GM21528 (cell line): ENCODE data around the gene SYT1.
"Not testable (repeated sequence)": the region's sequence is repeated elsewhere in the genome, so short reads cannot be mapped to it uniquely, and the experiment has no call there.

Experiments used
- ATAC-seq: cut with Tn5 transposase; IDR thresholded peaks from one replicate; pipeline ENCODE4 v1.9.1; 2021; ENCODE audit warnings: mild to moderate bottlenecking, moderate library complexity; ENCODE audit not compliant: unreplicated experiment, low FRiP score

The SYT1 gene

DNA sequence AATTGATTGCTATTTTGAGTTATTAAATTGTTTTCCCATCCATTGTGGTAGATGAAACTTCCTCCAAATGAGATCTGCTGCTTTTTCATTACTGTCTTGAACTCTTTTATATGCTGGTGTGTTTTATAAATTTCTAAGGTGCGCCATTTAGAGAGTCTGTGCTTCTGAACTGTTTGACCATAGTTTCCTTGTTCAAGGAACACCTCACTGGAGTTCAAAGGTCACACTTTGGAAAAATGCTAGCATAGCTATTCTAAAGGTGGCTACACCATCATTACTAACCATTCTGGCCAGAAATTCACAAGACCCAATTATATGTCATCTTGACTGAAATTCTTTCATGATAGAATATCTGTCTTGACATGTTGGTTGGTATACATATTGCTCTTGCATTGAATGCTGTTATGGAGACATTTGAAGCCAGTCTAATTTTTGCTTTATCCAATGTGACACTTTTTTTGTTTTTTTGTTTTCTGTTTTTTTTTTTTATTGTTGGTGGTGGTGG lies 556.7 kb downstream of the SYT1 start:
- ATAC-seq = no peak

DNA sequence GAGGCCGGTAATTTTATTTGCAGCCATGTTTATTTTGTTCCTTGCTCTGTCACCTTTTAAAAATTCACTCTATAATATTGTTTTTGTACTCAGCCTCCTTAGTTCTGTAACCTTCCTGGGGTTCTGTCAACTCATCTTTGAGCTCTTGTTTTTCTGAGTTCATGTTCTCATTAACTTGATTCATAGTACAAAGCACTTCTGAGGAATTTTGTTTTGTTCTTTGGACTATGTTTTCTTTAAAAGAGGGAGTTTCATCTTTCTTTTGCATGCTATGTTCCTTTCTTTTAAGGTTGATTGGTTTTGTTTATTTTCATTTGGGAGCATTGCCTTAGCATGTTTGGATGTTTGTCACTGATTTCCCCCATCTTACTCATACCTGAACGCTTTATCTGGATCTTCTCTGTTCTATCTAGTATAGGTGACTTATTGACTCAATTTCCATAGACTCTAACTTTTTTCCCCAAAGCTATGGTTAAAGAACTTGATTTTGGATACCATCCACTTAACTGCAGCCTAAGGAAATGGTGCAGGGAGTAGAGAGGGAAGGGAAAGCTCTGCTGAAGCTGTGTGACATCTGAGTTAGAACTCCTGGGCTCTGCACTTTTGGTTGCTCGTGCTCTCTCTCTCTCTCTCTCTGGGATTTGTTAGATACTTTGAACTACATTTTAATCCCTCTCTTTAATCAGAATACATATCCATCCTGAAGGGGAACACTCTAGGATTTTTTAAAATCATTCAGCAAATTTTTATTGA lies 557.7 kb downstream of the SYT1 start:
- ATAC-seq = no peak

DNA sequence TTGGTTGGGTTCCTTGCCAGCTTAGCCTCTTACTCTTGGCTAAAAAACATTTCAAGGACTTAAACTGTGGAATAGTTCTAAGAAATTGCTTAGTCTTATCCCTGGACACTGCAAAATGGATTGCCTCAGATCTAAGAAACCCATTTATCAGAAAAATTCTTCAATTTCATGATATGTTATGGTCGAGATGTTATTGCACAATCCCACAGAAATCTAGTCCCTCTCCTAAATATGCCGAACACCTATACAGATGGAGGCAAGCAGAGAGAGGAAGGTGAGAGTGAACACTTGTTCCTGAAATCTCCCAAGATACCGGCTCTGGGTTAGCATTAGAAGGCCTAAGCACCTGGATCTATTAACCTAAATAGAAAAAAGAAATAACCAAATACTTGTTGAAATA lies 559.0 kb downstream of the SYT1 start:
- no peak for ATAC-seq

DNA sequence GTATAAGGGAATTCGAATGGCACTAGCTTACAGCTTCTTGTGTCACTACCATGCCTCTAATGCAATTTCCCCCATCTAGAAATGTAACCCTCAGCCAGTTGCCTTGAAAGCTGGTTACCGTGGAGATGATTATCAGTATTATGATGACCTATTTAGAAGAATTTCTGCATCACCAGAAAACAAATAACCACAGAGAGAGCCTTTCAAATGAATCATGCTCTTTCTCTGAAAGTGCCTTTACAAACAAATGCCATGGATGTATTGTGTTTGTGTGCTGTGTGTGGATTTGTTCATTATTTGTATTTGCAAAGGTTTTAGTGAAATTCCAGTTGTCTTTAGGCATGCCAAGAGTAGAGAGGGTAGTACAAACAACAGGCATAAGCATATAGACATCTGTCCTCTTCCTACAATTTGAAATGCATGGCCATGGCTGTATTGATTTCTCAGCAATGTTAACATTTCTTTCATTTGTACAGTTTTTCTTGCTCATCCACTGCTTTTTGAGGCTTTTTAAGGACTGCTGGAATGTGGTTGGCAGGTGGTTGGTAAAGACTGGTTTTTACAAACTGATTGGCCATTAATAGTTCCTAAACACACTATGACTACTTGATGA lies 559.6 kb downstream of the SYT1 start:
- ATAC-seq = no peak

DNA sequence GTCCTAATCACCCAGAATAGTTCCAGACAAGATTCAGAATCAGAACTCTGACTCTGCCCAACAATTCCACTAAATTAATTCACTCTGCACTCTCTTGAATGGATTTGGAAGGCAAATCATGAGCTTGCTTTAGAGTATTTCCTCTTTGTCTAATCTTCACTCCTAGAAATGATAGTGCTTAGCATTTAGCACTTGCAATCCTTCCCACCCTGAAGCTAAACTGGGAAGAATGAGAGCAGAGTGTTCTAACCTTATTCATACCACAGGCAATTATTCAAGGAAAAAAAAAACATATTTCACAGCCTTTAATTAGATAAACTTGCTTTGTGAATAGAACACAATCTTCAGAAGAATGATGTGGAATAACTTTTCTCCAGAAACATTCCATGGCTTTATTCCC lies 561.5 kb downstream of the SYT1 start:
- ATAC-seq = no peak

DNA sequence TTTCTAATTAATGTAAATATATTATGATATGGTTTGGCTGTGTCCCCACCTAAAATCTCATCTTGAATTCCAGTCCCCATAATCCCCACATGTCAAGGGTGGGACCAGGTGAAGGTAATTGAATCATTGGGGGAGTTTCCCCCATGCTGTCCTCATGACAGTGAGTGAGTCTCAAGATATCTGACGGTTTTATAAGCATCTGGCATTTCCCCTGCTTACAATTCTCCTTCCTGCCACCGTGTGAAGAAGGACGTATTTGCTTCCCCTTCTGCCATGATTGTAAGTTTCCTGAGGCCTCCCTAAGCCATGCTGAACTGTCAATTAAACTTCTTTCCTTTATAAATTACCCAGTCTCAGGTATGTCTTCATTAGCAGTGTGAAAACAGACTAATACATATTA lies 562.2 kb downstream of the SYT1 start:
- ATAC-seq = not testable (repeated sequence)

DNA sequence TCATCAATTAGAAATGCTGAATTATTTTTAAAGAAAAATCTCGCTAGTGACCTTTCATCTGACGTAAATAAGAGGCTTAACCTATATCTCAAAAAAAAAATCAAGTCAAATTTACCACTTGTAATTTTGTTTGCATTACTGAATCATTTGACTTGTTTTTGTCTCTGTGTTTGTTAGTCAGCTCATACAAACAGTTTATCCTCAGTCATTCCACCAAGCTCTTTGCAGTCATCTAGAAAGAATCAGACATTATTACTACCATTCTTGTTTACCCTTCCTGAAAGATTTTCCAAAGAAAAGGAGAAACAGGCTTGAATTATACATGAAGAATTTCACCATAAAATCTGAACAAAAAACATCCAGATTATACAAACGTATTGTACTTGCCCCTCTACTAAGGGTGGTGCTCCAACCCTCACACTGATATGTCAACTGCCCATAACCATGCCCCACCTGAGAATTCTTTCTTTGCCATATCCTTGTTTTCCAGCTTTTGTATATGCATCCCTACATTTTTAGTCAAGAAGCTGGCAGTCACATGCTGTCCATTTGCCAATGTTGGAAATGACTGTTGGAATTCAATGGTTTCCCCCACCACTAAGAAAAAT lies 569.0 kb downstream of the SYT1 start:
- ATAC-seq = no peak

DNA sequence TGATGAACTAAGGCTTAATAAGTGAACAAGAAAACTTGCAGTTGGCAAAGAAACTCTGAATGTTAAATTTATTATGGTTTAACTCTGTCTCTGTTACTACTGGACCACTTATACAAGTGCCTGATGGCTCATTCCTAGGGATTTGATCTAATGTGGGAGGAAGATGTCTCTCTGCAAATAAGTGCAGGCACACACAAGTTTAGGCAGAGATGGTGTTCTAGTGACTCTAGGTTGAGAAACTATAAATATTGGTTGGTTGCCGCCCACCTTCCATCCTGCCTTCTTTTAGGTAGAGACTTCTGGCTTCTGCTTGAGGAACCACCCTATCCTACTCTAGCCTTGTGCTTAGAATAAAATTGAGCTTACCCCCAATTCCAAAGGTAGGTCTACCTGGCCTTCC lies 570.0 kb downstream of the SYT1 start:
- no peak for ATAC-seq

DNA sequence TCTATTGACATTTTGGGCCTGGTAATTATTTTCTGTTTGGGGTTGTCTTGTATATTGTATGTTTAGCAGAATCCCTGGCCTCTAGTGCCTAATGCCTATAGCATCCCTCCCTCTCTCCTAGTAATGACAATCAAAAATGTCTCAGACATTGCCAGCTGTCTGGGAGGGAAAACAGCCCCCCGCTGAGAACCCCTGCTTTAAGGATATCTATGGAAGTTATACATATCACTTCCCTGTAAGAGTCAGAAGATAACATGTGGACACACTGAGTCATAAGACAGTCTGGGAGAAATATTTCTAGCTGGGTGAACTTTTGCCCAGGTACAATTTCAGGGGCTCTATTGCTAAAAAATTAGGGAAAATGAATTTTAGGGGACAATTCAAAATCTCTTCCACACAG lies 571.2 kb downstream of the SYT1 start:
- ATAC-seq = no peak

DNA sequence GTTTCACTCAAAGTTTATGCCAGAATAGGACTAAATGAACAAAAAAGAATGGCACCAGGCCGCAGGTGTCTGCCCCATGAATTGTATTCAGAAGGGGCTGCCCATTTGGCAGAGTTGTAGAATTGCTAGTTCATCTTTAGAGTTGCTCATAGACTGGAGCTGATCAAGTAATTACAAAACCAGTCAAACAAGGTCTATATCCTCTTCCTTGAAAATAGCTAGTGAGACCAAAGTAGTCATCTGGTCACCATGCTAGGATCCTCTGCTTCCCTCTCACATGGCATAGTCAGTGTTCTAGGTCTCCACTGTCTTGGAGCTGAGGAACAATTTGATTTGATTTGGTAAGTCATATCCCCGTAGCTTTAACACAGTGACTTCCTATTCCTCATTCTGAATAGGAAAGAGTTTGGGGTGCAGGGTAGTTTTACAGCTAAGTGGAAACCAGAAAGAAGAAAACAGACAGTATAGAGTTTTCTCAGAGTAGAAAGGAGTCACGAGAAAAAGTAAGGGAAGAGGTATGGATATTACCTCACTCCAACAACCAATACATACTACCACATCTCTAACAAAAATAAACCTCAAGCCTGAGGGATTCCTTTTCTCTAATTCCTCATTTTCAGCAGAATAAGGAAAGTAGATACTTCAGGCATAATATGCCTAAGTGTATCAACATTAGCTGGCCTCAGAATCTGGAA lies 574.1 kb downstream of the SYT1 start:
- no peak for ATAC-seq

DNA sequence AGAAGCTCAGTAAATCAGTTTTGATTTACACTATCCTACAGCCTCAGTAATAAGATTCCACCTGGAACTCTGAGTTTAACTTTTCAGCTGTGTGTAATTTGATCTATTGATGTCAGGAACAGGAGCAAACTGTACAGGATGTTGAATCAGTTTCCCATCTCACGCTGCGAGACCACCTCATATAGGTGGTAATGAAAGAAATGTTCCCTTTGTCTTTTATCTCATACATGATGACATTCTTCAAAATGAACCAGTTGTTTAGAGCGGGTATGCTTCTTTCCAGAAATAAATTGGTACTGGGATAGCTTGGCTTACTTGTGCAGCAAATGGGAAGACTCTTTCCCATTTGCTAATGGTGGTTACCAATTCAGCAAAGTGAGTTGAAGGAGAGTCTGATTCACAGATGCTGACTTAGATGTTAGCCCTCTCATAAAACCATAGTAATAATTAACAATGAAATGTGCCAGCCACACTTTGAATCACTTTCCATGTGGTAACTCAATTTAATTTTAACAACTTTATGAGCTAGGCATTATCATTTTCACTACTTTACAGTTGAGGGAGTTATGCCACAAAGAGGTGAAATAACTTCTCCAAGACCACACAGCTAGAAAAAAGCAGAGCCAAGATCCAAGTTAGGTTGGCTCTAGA lies 574.7 kb downstream of the SYT1 start:
- ATAC-seq = no peak

DNA sequence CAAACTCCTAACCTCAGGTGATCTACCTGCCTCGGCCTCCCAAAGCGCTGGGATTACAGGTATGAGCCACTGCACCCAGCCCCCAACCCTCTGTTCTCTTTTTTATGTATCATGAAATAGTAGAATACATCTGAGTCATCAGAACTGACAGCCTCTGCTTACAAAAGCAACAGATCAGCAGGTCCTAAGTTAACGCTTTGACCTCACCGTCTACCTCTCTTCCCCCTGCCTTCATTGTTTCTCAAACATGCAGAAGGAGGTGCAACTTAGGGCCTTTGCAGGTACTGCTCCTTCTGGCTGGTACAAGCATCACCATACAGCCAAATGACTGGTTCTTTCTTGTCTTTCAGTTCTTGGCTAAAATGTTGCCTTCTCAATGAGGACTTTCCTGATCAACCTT lies 577.0 kb downstream of the SYT1 start:
- no peak for ATAC-seq

DNA sequence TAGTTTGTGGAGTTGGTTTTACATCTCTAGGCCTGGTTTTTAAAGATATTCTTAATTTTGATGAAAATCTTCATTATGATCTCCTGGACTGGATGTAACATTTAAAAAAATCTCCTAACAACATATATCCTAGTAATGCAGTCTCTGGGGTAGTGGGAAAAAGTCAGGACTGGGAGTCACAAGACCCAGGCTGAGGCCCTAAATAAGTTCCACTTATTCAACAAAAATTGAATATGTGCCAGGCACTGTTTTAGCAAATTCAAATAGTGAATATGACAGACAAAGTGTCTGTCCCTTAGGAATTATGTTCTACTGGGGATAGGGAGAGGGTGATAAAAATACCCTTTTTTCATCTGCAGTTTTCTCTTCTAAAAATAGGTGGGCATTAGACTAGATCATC lies 577.8 kb downstream of the SYT1 start:
- no peak for ATAC-seq

DNA sequence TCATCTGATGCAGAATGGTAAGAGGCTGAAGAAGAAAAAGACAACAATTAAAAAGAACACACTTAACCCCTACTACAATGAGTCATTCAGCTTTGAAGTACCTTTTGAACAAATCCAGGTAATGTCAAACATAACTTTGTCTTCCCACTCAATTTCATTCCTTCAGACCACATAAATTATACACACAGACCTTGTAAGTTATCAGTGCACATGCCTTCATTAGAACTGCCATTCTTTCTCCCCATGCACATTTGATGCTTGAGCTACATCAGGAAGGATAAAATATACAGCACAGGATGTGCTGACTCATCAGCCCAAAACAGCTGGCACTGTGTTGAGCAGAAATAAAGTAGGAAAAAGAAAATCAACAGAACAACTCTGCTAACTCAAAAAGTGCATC lies 579.5 kb downstream of the SYT1 start:
- no peak for ATAC-seq

DNA sequence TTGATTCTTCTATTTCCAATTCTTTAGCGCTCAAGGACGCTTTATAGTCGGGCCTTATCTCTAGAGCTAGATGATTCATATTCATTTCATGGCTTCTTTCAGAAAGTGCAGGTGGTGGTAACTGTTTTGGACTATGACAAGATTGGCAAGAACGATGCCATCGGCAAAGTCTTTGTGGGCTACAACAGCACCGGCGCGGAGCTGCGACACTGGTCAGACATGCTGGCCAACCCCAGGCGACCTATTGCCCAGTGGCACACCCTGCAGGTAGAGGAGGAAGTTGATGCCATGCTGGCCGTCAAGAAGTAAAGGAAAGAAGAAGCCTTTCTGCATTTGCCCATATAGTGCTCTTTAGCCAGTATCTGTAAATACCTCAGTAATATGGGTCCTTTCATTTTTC lies 584.2 kb downstream of the SYT1 start:
- ATAC-seq = no peak

DNA sequence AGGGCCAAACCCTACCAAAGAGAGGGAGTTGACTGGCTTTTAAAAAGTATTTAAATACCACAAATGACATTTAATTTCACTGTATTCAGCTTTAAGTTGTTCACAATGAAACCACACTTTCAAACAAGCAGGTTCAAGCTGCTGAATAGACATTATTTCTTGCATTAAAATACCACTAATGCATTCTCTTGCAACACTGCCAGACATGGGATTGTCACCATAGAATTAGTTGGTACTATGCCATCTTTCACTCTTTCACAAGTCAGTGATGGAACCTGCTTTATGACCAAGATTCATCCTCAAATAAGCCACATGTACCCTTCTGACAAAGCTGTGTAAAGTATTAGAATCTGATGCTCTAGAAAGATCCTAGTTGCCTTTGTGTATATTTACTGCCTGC lies 586.8 kb downstream of the SYT1 start:
- no peak for ATAC-seq

DNA sequence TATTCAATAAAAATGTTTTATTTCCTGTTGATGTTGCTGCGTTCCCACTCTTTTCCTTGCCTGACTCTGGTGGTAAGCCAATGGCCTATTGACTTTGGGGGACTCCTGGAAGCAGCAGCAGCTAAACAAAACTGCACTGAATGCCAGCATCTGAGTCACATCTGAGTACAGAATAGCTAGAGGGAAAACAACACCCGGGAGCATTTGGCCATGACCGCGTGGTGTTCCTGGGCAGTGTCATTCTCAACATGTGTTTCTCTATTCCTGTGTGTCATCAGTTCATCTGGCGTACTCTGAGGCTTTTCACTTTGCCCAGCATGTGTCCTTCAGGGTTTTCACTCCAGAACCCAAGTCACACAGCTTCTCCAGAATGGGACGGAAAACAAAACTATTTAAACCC lies 587.4 kb downstream of the SYT1 start:
- no peak for ATAC-seq

DNA sequence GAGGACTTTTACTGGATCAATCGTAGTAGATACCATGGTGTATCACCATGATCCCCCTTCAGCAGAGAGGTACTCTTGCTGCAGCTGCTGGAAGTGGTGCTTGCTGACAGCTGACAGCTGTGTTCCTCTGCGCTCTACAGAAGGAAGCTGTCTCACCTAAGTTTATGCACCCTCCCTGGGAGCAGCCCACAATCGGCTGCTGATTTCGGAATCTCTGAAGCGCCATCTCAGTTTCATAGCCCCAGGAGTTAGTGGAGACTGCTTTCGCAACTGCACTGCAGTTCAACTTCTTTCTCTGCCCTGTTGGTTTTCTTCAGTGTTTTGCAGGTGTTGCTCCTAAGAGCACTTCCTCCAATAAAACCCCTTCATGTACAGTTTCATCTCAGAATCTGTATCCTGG lies 588.3 kb downstream of the SYT1 start:
- no peak for ATAC-seq

DNA sequence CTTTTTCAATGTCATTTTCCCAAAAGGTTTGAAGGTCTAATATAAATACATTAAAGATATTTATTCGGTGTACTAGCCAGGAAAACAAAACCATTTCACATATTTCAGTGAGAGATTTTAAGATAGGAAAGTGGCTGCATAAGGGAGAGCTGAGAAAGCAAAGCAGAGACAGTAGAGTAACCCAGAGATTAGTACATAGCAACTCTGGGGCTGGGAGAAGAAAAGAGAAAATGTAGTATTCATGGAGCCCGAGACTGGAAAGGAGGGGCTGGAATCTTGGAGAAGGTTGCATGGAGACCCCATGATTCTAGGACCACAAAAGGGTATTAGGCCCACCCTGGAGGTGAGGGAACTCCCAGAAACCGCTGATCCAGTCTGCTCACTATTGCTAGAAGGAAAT lies 589.2 kb downstream of the SYT1 start:
- no peak for ATAC-seq

DNA sequence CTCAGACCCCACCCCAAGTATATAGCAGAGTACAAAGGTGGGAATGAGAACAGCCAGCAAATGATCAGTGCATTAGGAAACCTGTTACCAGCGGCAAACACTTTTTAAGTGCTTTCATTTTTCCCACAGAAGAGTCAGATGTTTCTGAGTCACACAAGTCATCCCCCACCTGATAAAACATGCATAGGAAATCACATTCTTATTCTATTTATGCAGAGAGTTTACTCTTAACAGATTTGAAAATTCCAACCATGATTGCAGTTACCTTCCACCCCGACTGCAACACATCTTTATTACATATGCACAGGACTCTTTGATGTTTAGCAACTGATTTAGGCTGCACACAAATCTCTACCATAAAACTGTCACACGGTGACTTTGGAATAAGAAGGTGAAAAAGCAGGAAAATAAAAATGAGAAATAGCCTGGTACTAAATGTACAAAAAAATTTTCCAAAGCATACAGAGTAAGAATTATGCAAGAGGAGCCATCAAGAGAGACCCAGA lies 589.8 kb downstream of the SYT1 start:
- ATAC-seq = no peak

DNA sequence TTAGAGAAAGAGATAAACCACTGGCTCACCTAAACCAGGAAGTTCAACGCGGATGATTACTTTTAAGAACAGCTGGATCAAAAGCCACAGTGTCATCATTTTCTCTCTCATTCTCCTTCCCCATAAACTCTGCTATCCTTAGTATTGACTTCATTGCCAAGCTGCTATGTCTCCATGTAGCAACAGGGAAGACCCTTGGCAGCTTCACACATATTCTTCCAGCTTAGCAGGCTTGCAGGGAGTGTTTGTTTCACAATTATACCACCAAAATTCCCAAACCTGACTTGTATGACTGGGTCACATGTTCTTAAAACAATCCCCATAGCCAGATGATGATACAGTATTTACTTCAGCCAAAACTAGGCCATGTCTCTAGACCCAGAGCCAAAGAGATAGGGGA lies 590.7 kb downstream of the SYT1 start:
- ATAC-seq = no peak
